ENCODE data around the gene ROCK2.

Gene ROCK2

GRCh38 chr2:11133238-11133935 is 211.0 kb downstream of the ROCK2 start:
- in situ Hi-C loops (cut with MboI; ENCODE audit: low sequenced_read_pairs): loop anchor here (10.0 to 25.0 kb wide), 2 partner anchors 281 to 454 kb away; no protein-coding TSS in a partner anchor

- in situ Hi-C loops (cut with MboI; ENCODE audit: low sequenced_read_pairs): loop anchor here (10.0 to 25.0 kb wide), 2 partner anchors 283 to 455 kb away; no protein-coding TSS in a partner anchor
These were observed 212.3 kb downstream of the ROCK2 start for GRCh38 chr2:11132036-11132671.

GRCh38 chr2:11131166-11131920 is 213.1 kb downstream of the ROCK2 start:
- in situ Hi-C loops (cut with MboI; ENCODE audit: low sequenced_read_pairs): loop anchor here (10.0 to 25.0 kb wide), 2 partner anchors 283 to 456 kb away; no protein-coding TSS in a partner anchor
